OCI-LY7 (cell line): ENCODE results near the gene PNMA6E.

ENCODE experiments used
- EZH2phosphoT487 ChIP-seq: fragments of 200-600 bp; sonication (generic); IDR thresholded peaks from 2 replicates; pipeline ENCODE4 v1.6.1; 2018; ENCODE audit warnings: low read depth, borderline replicate concordance, mild to moderate bottlenecking, mixed run types, antibody characterized with exemption, low read length, moderate library complexity, mixed read lengths
- TF ChIP-seq, protein P1 (sequence below): fragments of 200-600 bp; sonication (generic); conservative IDR thresholded peaks from 2 replicates; pipeline ENCODE4 v1.5.1; 2014; ENCODE audit warnings: mild to moderate bottlenecking, antibody characterized with exemption, low read length, moderate library complexity, mixed read lengths

DNA sequence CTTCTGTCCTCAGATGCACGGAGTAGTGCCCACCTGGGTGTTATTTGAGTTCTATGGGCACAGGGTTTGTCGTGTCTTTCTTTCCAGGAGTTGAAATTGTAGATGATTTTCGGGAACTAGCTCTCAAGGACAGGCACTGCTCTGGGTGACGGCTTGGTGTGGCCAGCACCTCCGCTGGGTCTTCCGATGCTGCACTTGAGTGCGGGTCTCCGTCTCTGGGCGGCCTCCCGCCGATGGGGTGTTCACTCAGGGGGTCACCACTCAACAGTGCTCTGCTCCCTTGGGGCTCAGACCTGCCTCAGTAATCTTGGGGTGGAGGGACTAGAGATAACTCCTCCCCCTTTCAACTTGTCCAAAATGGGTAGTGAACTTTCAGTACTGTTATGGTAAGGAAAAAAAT lies 12.6 kb upstream of the PNMA6E start:
- TF ChIP-seq, protein P1, sequence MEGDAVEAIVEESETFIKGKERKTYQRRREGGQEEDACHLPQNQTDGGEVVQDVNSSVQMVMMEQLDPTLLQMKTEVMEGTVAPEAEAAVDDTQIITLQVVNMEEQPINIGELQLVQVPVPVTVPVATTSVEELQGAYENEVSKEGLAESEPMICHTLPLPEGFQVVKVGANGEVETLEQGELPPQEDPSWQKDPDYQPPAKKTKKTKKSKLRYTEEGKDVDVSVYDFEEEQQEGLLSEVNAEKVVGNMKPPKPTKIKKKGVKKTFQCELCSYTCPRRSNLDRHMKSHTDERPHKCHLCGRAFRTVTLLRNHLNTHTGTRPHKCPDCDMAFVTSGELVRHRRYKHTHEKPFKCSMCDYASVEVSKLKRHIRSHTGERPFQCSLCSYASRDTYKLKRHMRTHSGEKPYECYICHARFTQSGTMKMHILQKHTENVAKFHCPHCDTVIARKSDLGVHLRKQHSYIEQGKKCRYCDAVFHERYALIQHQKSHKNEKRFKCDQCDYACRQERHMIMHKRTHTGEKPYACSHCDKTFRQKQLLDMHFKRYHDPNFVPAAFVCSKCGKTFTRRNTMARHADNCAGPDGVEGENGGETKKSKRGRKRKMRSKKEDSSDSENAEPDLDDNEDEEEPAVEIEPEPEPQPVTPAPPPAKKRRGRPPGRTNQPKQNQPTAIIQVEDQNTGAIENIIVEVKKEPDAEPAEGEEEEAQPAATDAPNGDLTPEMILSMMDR, result no peak
- TF ChIP-seq EZH2phosphoT487, result no peak
